Myocyte (in vitro differentiated cells): ENCODE measurements around the gene THRB. TPM values are rescaled to one million over a fixed set of nuclear protein-coding genes. Genes with fewer than 3 reads are reported as not detected.

ENCODE experiments used
- DNase-seq: peaks from one replicate; pipeline ENCODE4 v3.0.0-alpha.2; 2012; ENCODE audit warnings: low read depth
- total RNA-seq: library from RNA; depleted of rRNA; stranded (reverse); fragments of >200 nt; gene quantifications from 2 replicates; pipeline ENCODE4 v1.2.3, GENCODE V29; 2014

THRB gene
- total RNA-seq, 1 donor from 2014 or later: 5.1 TPM

DNA sequence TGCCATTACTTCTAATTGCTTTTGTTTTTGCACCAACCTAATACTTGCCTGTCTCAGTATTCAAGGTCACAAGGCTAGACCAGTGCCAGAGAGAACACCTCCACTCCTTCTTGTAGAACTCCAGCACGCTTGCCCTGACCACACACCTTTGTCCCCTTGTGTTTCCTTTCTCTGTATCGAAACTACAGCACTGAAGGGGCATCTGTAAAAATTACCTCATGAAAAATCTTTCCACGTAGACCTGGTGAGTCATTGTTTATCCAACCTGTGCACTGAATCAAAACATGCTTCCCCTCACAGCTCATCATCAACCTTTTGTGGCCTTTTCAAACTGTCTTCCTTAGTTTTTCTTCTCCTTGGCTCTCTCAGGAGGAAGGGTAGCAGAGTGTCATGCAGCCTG lies 259.5 kb downstream of the THRB start:
- no peak for DNase-seq

DNA sequence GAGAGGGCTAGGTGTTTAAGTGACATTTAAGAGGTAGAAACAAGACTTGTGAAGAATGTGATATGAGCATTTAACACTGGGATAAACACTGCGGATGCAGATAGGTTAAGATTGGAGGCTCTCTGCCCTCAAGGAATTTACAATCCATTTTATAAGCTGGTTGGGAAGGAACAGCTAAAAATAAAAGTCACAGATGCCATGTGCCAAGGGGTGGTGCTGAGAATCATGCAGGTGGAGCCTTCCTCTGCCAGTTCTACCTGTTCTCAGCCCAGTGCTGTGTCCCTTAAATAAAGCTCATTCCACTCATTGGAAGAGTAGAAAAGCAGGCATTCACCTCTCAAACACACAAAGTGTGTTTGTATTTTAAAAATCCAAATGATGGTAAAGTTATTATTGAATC lies 261.9 kb downstream of the THRB start:
- DNase-seq: no peak

DNA sequence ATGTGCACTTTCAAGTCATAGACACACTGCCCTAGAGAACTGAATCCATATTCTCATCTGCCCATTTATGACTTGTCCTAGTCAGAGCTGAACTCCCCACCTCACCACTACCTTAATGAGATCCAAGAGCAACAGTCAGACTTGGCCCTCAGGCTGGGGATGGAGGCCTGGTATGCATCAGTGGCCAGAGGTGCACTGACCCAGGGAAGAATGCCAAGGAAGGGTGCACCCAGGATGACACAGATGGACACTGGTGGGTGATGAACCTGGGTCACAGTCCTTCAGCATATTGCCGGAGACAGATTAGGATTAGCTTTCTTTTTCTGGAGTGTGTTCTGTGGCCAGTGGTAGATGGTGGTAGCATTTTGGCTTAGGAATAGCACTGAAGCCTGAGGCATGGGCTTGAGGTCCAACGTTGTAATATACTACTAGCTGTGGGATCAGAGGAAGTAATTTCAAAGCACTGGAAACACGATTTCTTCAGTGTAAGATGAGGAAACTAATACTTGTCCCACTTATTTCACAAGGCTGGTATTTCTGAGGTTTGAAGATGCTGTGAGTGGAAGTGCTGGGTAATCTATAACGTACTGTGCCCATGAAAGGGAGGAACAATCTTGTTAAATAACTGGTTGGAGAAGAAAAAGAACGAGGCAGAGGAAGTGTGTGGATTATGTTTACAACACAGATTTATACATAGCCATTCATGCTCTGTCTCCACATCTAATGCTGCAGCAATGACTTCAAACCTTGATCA lies 265.0 kb downstream of the THRB start:
- DNase-seq: no peak

- no peak for DNase-seq
Observed at GRCh38 chr3:24227635-24228034, 267.0 kb downstream of the THRB start.

DNA sequence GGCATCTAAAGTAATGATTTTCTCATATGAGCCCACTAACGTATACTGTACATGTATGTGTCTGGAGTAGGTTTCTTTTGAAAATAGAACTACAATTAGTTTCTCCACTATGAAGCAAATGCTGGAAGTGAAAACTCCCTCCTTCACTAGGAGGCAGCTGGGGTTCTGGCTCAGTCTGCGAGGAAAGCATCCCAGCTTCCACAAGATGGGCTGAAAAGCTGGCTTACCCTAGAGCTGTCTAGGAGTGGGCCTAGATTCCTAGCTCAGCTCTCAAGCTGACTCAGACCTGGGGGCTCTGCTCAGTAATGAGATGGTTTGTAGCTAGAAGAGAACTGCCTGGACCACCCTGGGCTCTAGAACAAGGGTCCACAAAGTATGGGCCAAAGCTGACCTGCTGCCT lies 268.3 kb downstream of the THRB start:
- DNase-seq: no peak

GRCh38 chr3:24225385-24225950 lies 269.2 kb downstream of the THRB start:
- DNase-seq: no peak

- DNase-seq: no peak
Observed at GRCh38 chr3:24224666-24225384, 269.8 kb downstream of the THRB start.

- DNase-seq: peak; percentile 40
Observed at GRCh38 chr3:24222165-24222805, 272.4 kb downstream of the THRB start.

DNA sequence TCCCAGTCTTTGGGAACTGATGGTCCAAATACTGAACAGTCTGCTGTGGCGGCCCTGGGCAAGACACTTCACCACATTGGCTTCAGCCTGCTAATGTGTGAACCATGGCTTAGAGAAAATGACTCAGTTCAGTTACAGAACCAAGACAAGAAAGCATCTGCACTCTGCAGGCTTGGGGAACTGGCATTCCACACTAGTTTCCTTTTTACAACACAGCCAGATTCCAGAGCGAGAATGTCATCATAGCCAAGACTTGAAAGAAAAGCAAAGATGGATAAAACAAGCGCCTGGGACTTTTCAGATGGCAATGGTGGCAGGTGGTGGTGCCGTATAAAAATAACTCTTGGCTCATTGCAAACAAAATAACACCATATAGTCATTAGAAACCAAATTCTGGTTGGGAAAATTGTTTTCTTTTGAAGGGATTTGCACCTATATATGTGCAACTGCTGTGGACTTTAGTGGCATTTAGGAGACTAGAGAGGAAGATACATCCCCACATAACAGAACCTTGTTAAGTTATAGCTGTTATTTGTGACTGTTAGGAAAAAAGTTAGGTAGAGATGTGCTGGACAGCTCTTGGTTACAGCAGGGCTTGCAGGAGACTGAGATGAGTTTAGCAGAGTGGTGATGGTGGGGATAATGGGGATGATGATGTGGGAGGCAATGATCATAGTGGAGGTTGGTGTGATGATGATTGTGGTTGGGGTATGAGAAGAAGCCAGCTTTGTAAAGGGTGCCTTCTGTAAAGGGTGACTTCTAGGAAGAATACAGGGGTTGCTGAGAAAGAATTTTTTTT lies 273.6 kb downstream of the THRB start:
- DNase-seq: peak; percentile 94

DNA sequence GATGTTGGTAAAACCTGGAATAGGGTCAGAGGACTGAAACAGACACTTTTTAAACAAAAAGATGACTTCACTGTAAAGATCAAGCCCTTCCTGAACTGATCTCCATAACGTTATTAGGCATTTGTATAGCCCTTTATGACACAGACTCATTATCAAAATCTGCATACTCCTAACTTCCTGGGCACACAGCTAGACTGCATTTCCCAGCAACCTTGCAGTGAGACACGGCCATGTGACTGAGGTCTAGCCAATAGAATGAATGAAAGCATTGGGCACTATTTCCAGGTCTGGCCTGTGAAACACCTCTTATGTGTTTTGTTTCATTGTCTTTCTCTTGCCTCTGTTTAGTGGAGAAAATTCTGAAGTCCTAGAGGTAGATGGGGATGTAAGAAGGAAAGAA lies 279.1 kb downstream of the THRB start:
- no peak for DNase-seq

GRCh38 chr3:24211381-24211780 lies 283.3 kb downstream of the THRB start:
- no peak for DNase-seq

DNA sequence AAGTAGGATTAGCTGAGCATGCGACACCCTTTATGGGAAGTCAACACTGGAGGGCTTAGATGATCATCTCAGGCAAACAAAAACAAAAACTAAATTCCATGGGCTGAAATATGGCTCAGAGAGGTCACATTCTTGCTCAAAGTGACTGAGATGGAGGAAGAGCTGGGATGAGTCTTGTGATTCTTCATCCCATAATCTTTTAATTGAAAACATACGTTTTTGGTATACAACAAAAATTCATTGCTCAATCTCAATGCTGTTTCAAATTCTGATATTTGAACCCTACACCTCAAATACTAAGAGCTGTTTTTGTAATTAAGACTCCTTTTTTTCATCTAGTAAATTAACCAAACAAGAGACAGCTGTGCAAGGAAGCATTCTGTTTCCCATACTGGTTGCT lies 292.6 kb downstream of the THRB start:
- no peak for DNase-seq

DNA sequence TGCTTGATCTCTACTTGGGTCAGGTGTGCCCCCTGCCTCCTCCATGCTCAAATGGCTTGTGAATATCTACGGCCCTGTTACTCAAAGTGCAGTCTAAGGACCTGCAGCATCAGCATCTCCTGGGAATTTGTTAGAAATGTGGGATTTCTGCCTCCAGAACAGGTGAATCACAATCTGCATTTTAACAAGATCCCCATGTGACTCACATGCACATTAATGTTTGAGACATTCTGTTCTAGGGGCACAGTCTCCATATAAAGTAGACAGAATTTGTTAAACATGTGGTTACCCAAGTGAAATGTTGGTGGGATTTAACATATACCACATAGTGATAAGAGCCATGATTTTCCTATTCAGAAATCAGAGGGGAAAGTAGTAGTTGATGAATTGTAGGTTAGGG lies 293.3 kb downstream of the THRB start:
- no peak for DNase-seq

DNA sequence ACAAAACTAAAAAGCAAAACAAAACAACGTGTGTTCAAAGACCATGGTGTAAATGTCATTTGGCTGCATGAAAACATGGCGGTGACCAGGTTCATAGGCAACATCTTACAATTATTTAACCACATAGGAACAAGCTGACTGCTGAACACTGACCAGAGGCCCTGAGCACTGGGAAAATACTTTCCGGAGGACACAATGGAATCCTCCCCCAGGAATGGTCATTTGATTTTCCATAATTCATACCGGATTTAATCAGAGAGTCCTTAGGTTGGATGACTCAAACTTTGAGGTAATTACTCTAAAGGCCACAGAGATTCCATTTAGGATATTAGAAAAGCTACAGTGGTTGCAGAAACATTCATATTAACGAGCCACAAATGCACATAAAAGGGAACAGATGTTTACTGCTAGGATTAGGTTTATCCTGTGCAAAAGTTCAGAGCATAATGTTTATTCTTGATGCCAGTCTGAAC lies 294.8 kb downstream of the THRB start:
- DNase-seq: no peak

DNA sequence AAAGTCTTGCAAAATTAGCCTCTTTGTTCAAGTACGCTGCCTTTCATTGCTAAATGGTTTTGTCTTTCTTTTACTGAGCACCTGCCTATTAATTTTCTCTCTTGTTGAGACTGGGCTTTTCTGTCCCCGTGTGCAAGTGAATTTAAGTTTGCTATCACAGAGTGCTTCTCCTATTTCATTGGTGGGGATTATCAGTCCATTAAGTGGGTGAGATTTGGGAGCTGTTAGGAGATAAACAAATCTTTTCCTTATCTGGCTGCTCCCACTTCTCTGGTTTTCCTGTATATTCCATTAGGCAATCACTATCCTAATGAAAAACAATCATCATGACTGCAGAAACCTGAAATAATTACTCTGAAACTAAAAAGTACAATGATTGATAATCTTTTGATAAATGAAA lies 295.4 kb downstream of the THRB start:
- DNase-seq: no peak

GRCh38 chr3:24198728-24199127 lies 295.9 kb downstream of the THRB start:
- peak; percentile 32 for DNase-seq

DNA sequence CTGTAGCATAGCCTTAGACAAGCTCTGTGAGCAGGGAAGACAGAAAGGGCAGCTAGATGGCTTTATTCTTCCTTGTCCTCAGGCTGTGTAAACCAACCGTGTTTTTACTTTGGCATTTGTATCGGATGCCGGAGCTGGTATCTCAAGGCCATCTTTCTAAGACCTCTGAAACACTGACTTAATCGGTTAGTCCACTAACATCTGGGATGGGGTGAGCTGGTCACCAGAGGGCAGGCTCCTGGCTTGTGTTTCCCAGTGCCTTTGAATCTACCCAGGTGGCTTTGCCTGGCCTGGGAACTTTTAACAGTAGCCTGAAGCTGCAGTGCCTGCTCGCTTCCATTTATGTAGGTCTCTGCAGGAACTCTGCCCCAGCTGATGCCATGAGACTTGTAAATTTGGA lies 296.8 kb downstream of the THRB start:
- DNase-seq: no peak

DNA sequence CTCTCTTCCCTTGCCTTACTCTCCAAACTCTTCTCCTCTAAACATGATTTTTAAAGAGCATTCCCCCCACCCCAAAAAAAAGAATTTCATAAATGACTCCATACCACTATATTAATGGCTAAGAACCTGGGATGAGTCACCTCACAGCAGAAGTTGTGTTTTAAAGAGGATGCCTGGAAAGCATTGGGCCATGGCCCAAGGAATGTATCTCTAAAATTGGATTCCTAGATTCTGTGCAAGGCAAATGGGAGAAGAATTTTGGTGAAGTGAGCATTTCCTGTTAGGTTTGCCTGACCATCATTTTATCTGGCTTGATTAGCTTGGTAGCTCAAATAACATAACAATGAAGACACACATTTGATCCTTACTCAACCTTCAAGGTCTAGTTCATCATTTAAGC lies 298.1 kb downstream of the THRB start:
- peak; percentile 40 for DNase-seq

DNA sequence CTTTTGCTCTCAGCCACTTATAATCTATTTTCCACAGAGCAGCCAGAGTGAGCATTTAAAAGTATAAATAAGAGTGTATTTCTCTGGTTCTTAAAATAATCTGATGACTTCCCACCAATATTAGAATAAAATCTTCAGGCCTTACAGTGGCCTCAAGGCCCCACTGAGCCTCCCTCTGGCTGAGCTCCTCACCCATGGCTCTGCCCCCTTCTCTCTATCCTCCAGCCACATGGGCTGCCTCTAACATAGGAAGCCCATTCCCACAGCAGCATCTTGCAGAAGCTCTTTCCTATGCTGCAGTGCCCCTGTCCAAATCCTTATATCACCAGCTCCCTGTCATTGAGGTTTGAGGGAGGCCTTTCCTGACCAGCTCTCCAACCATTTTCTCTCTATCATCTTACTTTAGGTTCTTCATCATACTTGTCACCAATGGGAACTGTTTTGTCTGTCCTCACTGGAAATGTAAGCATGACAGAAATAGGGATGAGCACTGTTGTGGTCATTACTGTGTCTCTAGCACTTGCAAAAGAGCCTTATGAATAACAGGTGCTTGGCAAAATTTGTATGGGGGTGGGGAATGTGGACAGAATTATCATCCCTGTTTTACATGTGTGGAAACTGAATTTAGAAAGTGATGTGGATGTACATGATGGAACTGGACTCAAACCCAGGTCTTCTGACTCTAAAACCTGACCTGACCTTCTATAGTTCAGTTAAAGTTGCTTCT lies 299.0 kb downstream of the THRB start:
- DNase-seq: peak; percentile 93

DNA sequence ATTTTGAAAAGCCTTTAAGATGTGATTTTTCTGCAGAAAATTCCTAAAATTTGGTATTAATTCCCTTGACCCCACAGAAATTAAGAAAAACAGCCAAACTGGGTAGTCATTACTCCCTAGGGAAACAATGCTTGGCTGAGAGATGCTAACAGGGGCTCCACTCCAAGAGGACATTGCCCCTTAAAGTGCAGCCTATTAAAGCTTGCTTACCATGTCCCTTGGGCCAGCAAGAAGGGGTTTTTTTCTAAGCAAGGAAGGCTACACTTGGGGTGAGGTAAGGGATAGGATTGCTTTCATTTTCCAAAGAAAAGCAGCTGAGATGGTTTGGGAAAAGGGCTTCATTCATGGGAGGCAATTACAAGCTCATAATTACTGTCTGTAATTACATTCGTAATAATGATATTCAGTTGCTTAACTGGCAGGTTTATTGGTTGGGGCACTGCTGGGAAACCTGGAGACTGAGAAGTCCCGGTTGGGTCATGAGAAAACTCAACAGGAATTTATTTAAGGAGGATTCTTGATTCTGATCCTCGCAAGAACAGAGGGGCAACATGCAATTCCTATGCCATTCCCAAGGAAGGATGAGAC lies 302.1 kb downstream of the THRB start:
- DNase-seq: no peak
